ENCODE measurements around the gene TDRD9. TPM values are rescaled to one million over a fixed set of nuclear protein-coding genes. Genes with fewer than 3 reads are reported as not detected.

The TDRD9 gene
- total and polyA plus RNA-seq, 2 of the 4 experiments (the other 2 are of a cell fraction): 0.07 to 0.18 TPM

DNA sequence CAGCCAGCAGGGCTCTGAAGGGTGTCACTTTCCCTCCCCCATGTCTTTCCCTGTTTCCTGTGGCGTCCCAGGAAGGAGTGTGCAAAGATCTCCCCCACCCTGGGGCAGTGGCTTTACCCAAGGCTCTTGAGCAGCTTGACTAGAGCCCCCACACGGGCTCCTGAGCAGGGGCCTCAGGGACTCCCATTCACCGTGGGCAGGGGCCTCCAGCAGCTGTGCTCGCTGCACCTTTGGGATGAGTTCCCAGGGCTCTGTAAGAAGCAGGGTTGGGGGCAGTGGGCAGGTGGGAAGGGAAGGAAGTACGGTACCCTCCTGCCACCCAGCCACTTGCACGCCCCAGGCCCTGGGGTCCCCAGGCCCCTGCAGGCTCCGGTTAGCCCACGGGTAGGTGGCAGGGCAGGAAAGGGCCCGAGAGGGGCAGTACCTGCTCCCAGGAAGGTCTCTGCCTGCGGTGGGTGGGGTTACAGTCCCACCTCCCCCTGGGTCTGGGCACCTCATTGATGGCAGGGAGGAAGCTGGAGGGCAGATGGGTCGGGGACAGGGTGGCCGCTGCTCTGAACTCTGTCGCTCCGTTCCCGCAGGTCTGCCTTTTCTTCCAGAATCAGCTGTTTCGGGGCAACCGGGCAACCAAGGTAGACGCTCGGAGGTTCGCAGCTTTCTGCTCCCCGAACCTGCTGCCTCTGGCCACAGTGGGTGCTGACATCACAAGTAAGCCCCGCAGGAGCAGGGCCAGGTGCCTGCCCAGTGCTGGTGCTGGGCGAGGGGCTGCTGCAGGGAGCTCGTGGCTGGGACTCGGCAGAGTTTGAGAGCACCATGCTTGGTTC lies 170.2 kb downstream of the TDRD9 start (continued):
- no peak for TF ChIP-seq MAZ (IDR thresholded peaks at IDR 0.05; ENCODE audit: borderline replicate concordance, low read depth, low read length)

GRCh38 chr14:104099096-104100041 lies 171.1 kb downstream of the TDRD9 start:
- Histone ChIP-seq H2AFZ (replicated peaks; ENCODE audit: low read length, poor library complexity) (no peak overlapping the region), H3K4ac (ENCODE audit: low read depth, low read length) (no peak overlapping the region), H3K9me1 (ENCODE audit: insufficient read depth, low read length) (no peaks in the 10 kb centered on the region), H3K9ac (ENCODE audit: low read depth, low read length) (no peak overlapping the region), H4K8ac (ENCODE audit: low read depth in 2 of 2, low read length in 2 of 2) (no peak overlapping the region), H3K9me3 (ENCODE audit: control insufficient read depth, insufficient read depth, low read length) (no peaks in the 10 kb centered on the region), H2AK5ac (ENCODE audit: low read depth, low read length) (no peak overlapping the region), H3K23ac (ENCODE audit: low read depth, low read length) (no peak overlapping the region), H4K91ac (ENCODE audit: insufficient read depth, low read depth, low read length) (no peak overlapping the region), H2BK20ac (ENCODE audit: low read depth, low read length) (no peak overlapping the region), H3K4me1 (ENCODE audit: control insufficient read depth, insufficient read depth, low read length) (no peaks in the 10 kb centered on the region), H3K4me3 (ENCODE audit: insufficient read depth, low read depth, low read length) (no peak overlapping the region), H2BK15ac (ENCODE audit: low read depth, low read length) (no peak overlapping the region), H3K79me1 (ENCODE audit: low read depth in 1 of 2, low read length in 2 of 2) (no peaks in the 10 kb centered on the region), H3K27ac (ENCODE audit: insufficient read depth, low read length) (no peak overlapping the region), H4K20me1 (ENCODE audit: insufficient read depth, low read length) (no peaks in the 10 kb centered on the region), H3K18ac (ENCODE audit: low read depth, low read length) (no peak overlapping the region), H3K27me3 (ENCODE audit: control insufficient read depth, insufficient read depth, low read length) (no peaks in the 10 kb centered on the region), H2BK5ac (ENCODE audit: low read depth, low read length, poor library complexity, severe bottlenecking) (no peak overlapping the region), H2AK9ac (replicated peaks; ENCODE audit: low read depth, low read length, poor library complexity) (no peak overlapping the region), H3K56ac (ENCODE audit: extremely low read depth, insufficient read depth, low read length) (no peak overlapping the region), H3K14ac (replicated peaks; ENCODE audit: low read depth, low read length) (no peak overlapping the region), H3K36me3 (ENCODE audit: control insufficient read depth, insufficient read depth, low read length) (no peaks in the 10 kb centered on the region), H4K5ac (ENCODE audit: low read depth, low read length) (no peak overlapping the region), H2BK120ac (ENCODE audit: low read depth, low read length) (no peak overlapping the region), H3K4me2 (ENCODE audit: low read depth, low read length) (no peak overlapping the region)
- DNase-seq (no peak), ATAC-seq (ENCODE audit: low read depth) (no peak)
- TF ChIP-seq MAZ (IDR thresholded peaks at IDR 0.05; ENCODE audit: borderline replicate concordance, low read depth, low read length): no peak
- no peak for TF ChIP-seq RAD21 (IDR thresholded peaks at IDR 0.05; ENCODE audit: low read length)
- no peak for TF ChIP-seq CTCF (conservative IDR thresholded peaks at IDR 0.05; ENCODE audit: low read depth, low read length)
- TF ChIP-seq NFE2L2 (IDR thresholded peaks at IDR 0.05; ENCODE audit: low read depth, low read length): no peak
- no peak for TF ChIP-seq CHD1 (IDR thresholded peaks at IDR 0.05; ENCODE audit: low read depth, low read length)
- no peak for TF ChIP-seq BHLHE40 (IDR thresholded peaks at IDR 0.05; ENCODE audit: low read depth, low read length)
- TF ChIP-seq ELK1 (IDR thresholded peaks at IDR 0.05; ENCODE audit: borderline replicate concordance, low read depth, low read length): no peak
- TF ChIP-seq MAFK (IDR thresholded peaks at IDR 0.05; ENCODE audit: low read depth, low read length): no peak
- no peak for TF ChIP-seq POLR2A (IDR thresholded peaks at IDR 0.05; ENCODE audit: low read depth, low read length)
- dilution Hi-C loops (cut with HindIII; ENCODE audit: low sequenced_read_pairs, unreplicated experiment) (no loop called here), intact Hi-C loops (cut with micrococcal nuclease) (no loop called here), in situ Hi-C loops (cut with MboI; ENCODE audit: low sequenced_read_pairs) (loop anchor here (25.0 kb wide), 2 partner anchors 463 to 538 kb away; no protein-coding TSS in a partner anchor)
- 74% methylated on average over 10 of the region's 26 CpGs; no CpG with 5 or more reads in 1 of the 2 experiments for WGBS, 2 experiments (ENCODE audit: extremely low coverage in 2 of 2, insufficient read length in 1 of 2)
- CTCF ChIA-PET: no interaction called here
- BruUV-seq (replicated peaks): no TSS peak
- POLR2A ChIA-PET (ENCODE audit: unreplicated experiment): no interaction called here

Measured in IMR-90 (cell line).